ENCODE measurements around the gene DNAJC27. TPM values are rescaled to one million over a fixed set of nuclear protein-coding genes. Genes with fewer than 3 reads are reported as not detected.

DNAJC27 gene
- total and polyA plus RNA-seq, 2 donors (not counting 1 experiment from before 2014, with no cell fraction given), result 6.0 to 16.6 TPM

GRCh38 chr2:24994146-24994724 is 22.5 kb upstream of the DNAJC27 start:
- Histone ChIP-seq H3K79me2 (ENCODE audit: control insufficient read depth, insufficient read depth, low read length) (no peaks in the 10 kb centered on the region), H3K4me3 (ENCODE audit: control extremely low read depth in 1 of 5, extremely low read depth in 1 of 5, insufficient read depth in 1 of 5, low read depth in 2 of 5, low read length in 4 of 5) (no peak overlapping the region), H3K27me3 (replicated peaks in 1 of 4; ENCODE audit: control extremely low read depth in 1 of 4, control insufficient read depth in 3 of 4, insufficient read depth in 4 of 4, low read length in 3 of 4) (no peaks in the 10 kb centered on the region), H3K36me3 (replicated peaks in 1 of 2; ENCODE audit: control extremely low read depth in 1 of 2, control insufficient read depth in 1 of 2, extremely low read depth in 1 of 2, insufficient read depth in 2 of 2, low read length in 1 of 2) (no peaks in the 10 kb centered on the region), H2AFZ (ENCODE audit: insufficient read depth, low read depth, low read length, poor library complexity, severe bottlenecking) (no peak overlapping the region), H3K27ac (ENCODE audit: low read length in 2 of 2) (no peak overlapping the region), H3K9me3 (ENCODE audit: control extremely low read depth in 1 of 3, control insufficient read depth in 2 of 3, insufficient read depth in 1 of 3, low read length in 2 of 3) (peaks cover 0 to 7% (median 0%) of the 10 kb centered on the region in 3 donors), H3K4me1 (ENCODE audit: control insufficient read depth in 2 of 2, insufficient read depth in 2 of 2, low read length in 2 of 2) (peaks cover 0 to 3% of the 10 kb centered on the region in 2 donors), H3K4me2 (replicated peaks; ENCODE audit: low read depth, low read length, poor library complexity, severe bottlenecking) (no peak overlapping the region), H4K20me1 (ENCODE audit: control insufficient read depth, insufficient read depth, low read length, poor library complexity, severe bottlenecking) (no peaks in the 10 kb centered on the region), H3K9ac (ENCODE audit: low read length) (no peak overlapping the region)
- Mint-ChIP-seq H3K4me1 (peaks cover 3% of the 10 kb centered on the region), H3K9me3 (ENCODE audit: insufficient read depth) (no peaks in the 10 kb centered on the region), H3K27ac (no peak overlapping the region), H3K27me3 (peaks cover 13% of the 10 kb centered on the region), H3K4me3 (no peak overlapping the region)
- ChIA-PET POLR2A (interaction anchor here (0.8 kb wide), 1 partner anchor 18 kb away, joined by 4 read pairs; no protein-coding TSS in a partner anchor), CTCF (no interaction called here)
- DNase-seq (no peak), ATAC-seq (ENCODE audit: low read depth) (no peak)
- intact Hi-C loops (cut with micrococcal nuclease), result no loop called here
- TF ChIP-seq EZH2 (IDR thresholded peaks at IDR 0.05; ENCODE audit: borderline replicate concordance, insufficient read depth, low read depth, low read length, poor library complexity, severe bottlenecking), result no peak
- no peak for TF ChIP-seq CTCF (IDR thresholded peaks at IDR 0.05)
- WGBS (ENCODE audit: insufficient coverage), result 83% methylated on average over 1 of the region's 1 CpG

GRCh38 chr2:24993406-24994145 is 21.8 kb upstream of the DNAJC27 start:
- Mint-ChIP-seq H3K4me3 (no peak overlapping the region), H3K9me3 (ENCODE audit: insufficient read depth) (no peaks in the 10 kb centered on the region), H3K27ac (no peak overlapping the region), H3K27me3 (peaks cover 13% of the 10 kb centered on the region), H3K4me1 (peaks cover 3% of the 10 kb centered on the region)
- 48% methylated on average over 6 of the region's 6 CpGs for WGBS (ENCODE audit: insufficient coverage)
- H3K27me3 ChIP-seq (replicated peaks in 1 of 4; ENCODE audit: control extremely low read depth in 1 of 4, control insufficient read depth in 3 of 4, insufficient read depth in 4 of 4, low read length in 3 of 4), result no peaks in the 10 kb centered on the region
- H3K4me2 ChIP-seq (replicated peaks; ENCODE audit: low read depth, low read length, poor library complexity, severe bottlenecking), result no peak overlapping the region
- no peak overlapping the region for H3K9ac ChIP-seq (ENCODE audit: low read length)
- H3K9me3 ChIP-seq (ENCODE audit: control extremely low read depth in 1 of 3, control insufficient read depth in 2 of 3, insufficient read depth in 1 of 3, low read length in 2 of 3), result peaks cover 0 to 7% (median 0%) of the 10 kb centered on the region in 3 donors
- no peaks in the 10 kb centered on the region for H3K36me3 ChIP-seq (replicated peaks in 1 of 2; ENCODE audit: control extremely low read depth in 1 of 2, control insufficient read depth in 1 of 2, extremely low read depth in 1 of 2, insufficient read depth in 2 of 2, low read length in 1 of 2)
- TF ChIP-seq CTCF (IDR thresholded peaks at IDR 0.05) (no peak), EZH2 (IDR thresholded peaks at IDR 0.05; ENCODE audit: borderline replicate concordance, insufficient read depth, low read depth, low read length, poor library complexity, severe bottlenecking) (no peak)
- H3K4me1 ChIP-seq (ENCODE audit: control insufficient read depth in 2 of 2, insufficient read depth in 2 of 2, low read length in 2 of 2), result peaks cover 0 to 3% of the 10 kb centered on the region in 2 donors
- CTCF ChIA-PET, result no interaction called here
- DNase-seq (no peak), ATAC-seq (ENCODE audit: low read depth) (no peak)
- POLR2A ChIA-PET, result no interaction called here
- H3K27ac ChIP-seq (ENCODE audit: low read length in 2 of 2), result no peak overlapping the region
- intact Hi-C loops (cut with micrococcal nuclease), result no loop called here
- H3K79me2 ChIP-seq (ENCODE audit: control insufficient read depth, insufficient read depth, low read length), result no peaks in the 10 kb centered on the region
- no peaks in the 10 kb centered on the region for H4K20me1 ChIP-seq (ENCODE audit: control insufficient read depth, insufficient read depth, low read length, poor library complexity, severe bottlenecking)
- no peak overlapping the region for H2AFZ ChIP-seq (ENCODE audit: insufficient read depth, low read depth, low read length, poor library complexity, severe bottlenecking)
- no peak overlapping the region for H3K4me3 ChIP-seq (ENCODE audit: control extremely low read depth in 1 of 5, extremely low read depth in 1 of 5, insufficient read depth in 1 of 5, low read depth in 2 of 5, low read length in 4 of 5)

Data from B cell (primary cell).